Stimulated activated CD8-positive, alpha-beta memory T cell treated with anti-CD3 and anti-CD28 coated beads, Interleukin-12 subunit alpha, Interleukin-12 subunit beta, amount 100 ng/mL, for 1 hour (primary cell): ENCODE measurements around the gene MSANTD1.

Source experiments
- DNase-seq: peaks from one replicate; pipeline ENCODE4 v3.0.0-alpha.2; 2020; ENCODE audit warnings: low read depth

Gene MSANTD1

DNA sequence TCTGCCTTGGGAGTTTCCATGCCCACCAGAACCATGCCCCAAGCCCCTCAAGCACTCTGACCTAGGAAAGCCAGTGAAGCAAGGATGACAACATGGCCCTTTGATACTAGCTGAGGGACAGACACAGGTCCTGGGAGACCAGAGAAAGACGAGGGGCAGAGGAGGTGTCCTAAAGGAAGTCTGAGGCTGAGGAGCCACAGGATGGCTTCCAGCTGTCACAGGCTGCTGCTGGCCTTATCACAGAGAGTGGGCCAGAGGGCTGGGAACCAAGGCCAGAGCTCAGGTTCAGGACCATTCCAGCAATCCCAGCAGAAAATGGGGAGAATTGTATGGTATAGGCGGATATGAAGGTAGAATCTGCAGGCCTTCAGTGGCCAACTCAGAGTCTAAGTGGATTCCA, 31.7 kb upstream of the MSANTD1 start:
- DNase-seq: no peak

GRCh38 chr4:3217771-3218170, 31.2 kb upstream of the MSANTD1 start:
- DNase-seq: no peak

DNA sequence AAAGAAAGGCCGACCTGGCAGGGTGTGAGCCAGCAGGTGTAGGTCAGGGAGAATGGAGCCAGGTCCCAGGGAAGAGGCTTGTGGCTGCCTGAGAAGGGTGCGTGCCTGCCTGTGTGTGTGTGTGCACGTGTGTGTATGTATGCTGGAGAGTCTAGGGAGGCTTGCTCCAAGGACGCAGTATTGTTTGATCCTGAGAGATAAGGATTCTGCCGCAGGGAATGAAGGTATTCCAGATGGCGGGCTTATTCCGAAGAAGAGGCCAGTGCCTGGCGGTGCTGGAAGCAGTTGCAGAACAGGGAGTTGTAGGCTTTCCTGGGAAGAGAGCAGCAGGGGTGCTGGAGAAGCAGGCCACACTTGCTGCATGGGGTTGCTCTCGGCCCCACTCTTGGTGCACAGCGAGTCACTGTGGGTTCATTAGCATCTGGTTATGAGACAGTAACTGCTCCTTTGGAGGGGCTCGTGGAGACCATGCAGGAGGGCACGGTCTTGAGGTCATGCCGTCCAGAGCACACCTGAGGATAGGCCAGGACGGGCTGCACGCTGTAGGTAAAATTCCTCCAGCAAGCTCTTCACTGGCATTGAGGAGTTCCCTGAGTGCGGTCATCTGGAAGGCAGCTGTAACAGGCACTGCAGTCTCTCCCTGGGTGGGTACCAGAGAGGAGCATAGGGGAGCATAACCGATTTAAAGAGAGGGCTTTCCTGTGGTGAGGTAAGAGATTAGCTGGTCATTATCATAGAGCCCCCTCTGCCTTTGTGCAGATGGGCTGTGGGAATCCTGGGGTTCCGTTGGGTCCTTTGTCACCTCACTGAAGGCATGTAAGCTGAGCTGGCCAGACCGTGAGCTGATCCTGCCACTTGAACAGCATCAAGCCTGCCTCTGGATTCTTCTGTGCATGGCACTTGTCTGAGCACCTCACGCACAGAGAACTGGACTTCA, 29.9 kb upstream of the MSANTD1 start:
- no peak for DNase-seq

DNA sequence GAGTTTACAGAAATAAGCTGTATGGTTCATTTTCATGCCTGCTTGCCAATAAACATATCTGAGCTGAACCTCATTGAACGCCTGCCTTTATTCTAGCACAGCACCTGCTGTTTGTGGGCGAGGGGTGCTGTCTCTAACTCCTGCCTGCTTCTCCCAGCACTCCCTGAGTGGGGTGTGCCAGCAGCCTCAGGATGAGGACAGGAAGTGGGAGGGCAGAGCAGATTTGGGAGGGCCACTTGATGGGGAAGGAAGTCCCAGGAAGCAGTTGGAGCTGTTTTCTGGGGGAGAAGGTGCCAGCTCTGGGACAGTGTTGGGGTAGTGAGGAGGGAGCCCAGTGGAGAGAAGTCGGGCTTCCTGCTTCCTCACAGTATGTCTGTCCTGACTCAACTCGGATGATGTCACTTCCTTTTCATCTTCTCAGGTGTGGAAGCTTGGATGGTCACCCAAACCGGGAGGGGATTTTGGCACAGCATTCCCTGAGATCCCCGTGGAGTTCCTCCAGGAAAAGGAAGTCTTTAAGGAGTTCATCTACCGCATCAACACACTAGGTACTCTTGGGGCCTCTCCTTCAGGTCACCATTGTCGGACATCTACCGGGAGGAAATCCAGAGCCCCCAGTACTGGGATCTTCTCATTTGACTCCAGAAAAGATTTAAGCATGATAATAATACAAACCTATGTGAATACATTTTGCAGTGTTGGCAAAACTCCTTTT, 29.0 kb upstream of the MSANTD1 start:
- no peak for DNase-seq

- no peak for DNase-seq
These were observed 28.3 kb upstream of the MSANTD1 start for GRCh38 chr4:3220476-3221183.

DNA sequence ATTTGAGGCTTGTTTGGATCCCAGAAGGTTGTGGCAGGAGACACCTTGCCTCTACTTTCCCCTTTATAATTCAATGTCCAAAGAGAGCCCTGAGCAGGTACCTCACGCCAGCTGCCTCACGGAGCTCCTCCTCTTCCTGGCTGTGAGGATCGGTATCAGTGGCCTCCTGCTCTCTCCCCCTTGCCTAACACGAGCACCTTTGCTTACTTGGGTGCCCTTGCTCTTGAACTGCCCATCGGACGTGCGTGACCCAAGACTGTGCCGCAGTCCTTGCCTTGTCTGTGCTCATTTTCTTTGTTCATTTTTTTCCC, 27.8 kb upstream of the MSANTD1 start:
- no peak for DNase-seq

DNA sequence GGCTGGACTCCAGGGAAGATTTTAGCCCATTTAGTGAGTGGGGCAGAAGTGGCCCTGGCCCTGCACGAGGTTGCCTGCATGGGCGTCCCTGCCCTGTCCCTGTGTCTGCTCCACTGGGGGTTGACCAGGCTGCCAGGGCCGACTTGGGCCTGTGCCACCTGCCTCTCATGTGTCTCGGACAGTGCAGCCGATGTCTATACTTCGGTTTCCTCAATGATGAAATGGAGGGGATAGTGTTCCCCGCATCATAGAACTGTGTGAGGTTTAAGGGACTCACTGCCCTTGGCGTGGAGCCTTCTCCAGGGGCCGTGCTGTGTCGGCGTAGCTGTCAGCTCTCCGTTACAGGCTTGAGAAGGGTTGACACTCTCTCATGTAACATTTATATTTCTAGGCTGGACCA, 27.0 kb upstream of the MSANTD1 start:
- no peak for DNase-seq

- no peak for DNase-seq
These were observed 25.6 kb upstream of the MSANTD1 start for GRCh38 chr4:3223346-3223745.

GRCh38 chr4:3223956-3224748, 24.8 kb upstream of the MSANTD1 start:
- DNase-seq: no peak

- no peak for DNase-seq
These were observed 23.7 kb upstream of the MSANTD1 start for GRCh38 chr4:3225071-3225850.

DNA sequence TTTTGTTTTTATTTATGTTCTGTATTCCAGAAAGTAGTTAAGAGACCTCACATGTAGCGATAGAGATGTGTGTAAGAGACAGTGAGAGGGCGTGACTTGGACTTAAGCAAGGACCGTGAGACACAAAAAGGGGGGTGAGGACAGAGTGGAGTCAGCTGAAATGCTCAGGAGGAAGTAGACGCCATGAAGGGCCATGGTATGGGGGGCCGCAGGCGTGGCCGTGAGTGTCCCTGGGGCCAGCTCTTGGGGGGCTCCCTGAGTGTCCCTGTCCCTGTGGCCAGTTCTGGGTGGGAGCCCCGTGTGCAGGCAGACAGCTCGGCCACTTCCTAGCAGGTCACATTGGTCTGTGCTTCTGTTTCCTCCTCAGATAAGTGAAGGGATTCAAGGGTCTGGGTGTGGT, 23.0 kb upstream of the MSANTD1 start:
- no peak for DNase-seq

DNA sequence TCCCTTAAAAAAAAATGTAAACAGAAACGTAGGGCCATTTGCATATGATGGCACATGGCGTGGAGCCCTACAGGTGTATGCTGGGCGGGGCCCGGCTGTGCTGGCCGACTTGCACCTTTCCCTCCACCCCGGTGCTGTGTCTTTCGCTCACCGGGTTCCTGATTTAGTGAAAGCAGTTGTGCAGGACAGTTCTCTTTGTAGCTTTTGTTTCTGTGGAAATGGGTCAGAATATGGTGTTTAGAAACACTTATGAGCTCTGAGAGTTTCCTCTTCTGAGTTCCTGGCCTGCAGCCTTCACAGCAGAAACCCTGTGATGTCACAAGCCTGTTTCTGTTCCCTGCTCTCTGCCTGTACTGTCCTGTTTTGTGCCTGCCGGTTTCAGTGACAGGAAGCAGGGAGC, 22.5 kb upstream of the MSANTD1 start:
- DNase-seq: no peak

- DNase-seq: no peak
These were observed 22.0 kb upstream of the MSANTD1 start for GRCh38 chr4:3226944-3227343.

GRCh38 chr4:3227878-3228675, 20.9 kb upstream of the MSANTD1 start:
- no peak for DNase-seq

- no peak for DNase-seq
These were observed 20.1 kb upstream of the MSANTD1 start for GRCh38 chr4:3228881-3229280.

DNA sequence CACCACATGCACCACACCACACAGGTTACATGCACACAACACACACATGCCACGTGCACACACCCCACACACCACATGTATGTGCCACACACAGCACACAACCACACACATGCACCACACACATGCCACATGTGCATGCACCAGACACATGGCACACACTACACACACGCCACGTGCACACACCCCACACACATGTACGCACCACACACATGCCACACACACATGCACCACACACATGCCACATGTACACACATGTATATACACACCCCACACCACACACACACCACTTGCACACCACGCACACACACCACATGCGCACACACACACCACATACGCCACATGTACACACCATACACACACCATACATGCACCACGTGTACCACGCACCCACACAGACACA, 19.6 kb upstream of the MSANTD1 start:
- no peak for DNase-seq

DNA sequence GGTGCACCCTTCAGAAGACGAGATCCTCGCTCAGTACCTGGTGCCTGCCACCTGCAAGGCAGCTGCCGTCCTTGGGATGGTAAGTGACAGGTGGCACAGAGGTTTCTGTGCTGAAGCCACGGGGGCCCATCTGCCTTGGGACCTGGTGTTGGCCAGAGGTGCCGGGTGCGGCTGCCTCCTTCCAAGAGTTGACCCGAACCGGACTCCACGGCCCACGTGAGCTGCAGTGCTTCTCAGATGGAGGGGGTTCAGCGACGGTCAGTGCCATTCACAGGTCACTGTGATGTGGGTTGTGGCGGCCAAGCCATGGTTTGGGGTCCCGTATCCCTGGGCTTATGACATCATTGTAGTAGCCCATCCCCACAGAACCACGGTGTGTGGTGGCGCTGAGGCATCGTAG, 19.0 kb upstream of the MSANTD1 start:
- DNase-seq: no peak

GRCh38 chr4:3231471-3231870, 17.5 kb upstream of the MSANTD1 start:
- DNase-seq: no peak

- no peak for DNase-seq
These were observed 17.0 kb upstream of the MSANTD1 start for GRCh38 chr4:3232001-3232400.

- no peak for DNase-seq
These were observed 16.1 kb upstream of the MSANTD1 start for GRCh38 chr4:3232871-3233271.
